ENCODE data around the gene MMP24.

The MMP24 gene

GRCh38 chr20:35271904-35272303, 45.4 kb downstream of the MMP24 start:
- Histone ChIP-seq H3F3A (ENCODE audit: control insufficient read depth, insufficient read depth) (no peaks in the 10 kb centered on the region), H3K27me3 (ENCODE audit: control insufficient read depth, low read length) (no peaks in the 10 kb centered on the region), H3K27ac (ENCODE audit: low read depth, low read length) (no peak overlapping the region), H4K20me1 (ENCODE audit: control insufficient read depth, insufficient read depth, low read depth, low read length) (no peaks in the 10 kb centered on the region), H3K4me2 (ENCODE audit: low read length) (no peak overlapping the region), H3K9me2 (replicated peaks; ENCODE audit: control insufficient read depth, low read length) (no peaks in the 10 kb centered on the region), H3K79me2 (ENCODE audit: control insufficient read depth, low read length) (peaks cover 12% of the 10 kb centered on the region), H3K9me3 (ENCODE audit: control insufficient read depth, insufficient read depth, low read length) (no peaks in the 10 kb centered on the region), H3K4me3 (ENCODE audit: low read length) (no peak overlapping the region), H3K36me3 (ENCODE audit: control insufficient read depth, low read length) (peaks cover 13% of the 10 kb centered on the region), H3K4me1 (ENCODE audit: control insufficient read depth, low read length) (peaks cover 8% of the 10 kb centered on the region)
- TF ChIP-seq EZH2phosphoT487 (IDR thresholded peaks at IDR 0.05; ENCODE audit: borderline replicate concordance, low read length) (no peak), CTCF (IDR thresholded peaks at IDR 0.05; ENCODE audit: low read depth, low read length, poor library complexity, severe bottlenecking) (no peak)

GRCh38 chr20:35273449-35274171, 47.1 kb downstream of the MMP24 start:
- Histone ChIP-seq H3F3A (ENCODE audit: control insufficient read depth, insufficient read depth) (peaks cover 5% of the 10 kb centered on the region), H3K79me2 (ENCODE audit: control insufficient read depth, low read length) (peaks cover 17% of the 10 kb centered on the region), H3K9me2 (replicated peaks; ENCODE audit: control insufficient read depth, low read length) (no peaks in the 10 kb centered on the region), H3K27me3 (ENCODE audit: control insufficient read depth, low read length) (no peaks in the 10 kb centered on the region), H3K27ac (ENCODE audit: low read depth, low read length) (no peak overlapping the region), H3K4me1 (ENCODE audit: control insufficient read depth, low read length) (peaks cover 14% of the 10 kb centered on the region), H3K4me2 (ENCODE audit: low read length) (no peak overlapping the region), H3K4me3 (ENCODE audit: low read length) (no peak overlapping the region), H3K9me3 (ENCODE audit: control insufficient read depth, insufficient read depth, low read length) (no peaks in the 10 kb centered on the region), H3K36me3 (ENCODE audit: control insufficient read depth, low read length) (peaks cover 23% of the 10 kb centered on the region), H4K20me1 (ENCODE audit: control insufficient read depth, insufficient read depth, low read depth, low read length) (peaks cover 4% of the 10 kb centered on the region; the same call in 1 of the 2 replicates)
- no peak for TF ChIP-seq CTCF (IDR thresholded peaks at IDR 0.05; ENCODE audit: low read depth, low read length, poor library complexity, severe bottlenecking)
- TF ChIP-seq EZH2phosphoT487 (IDR thresholded peaks at IDR 0.05; ENCODE audit: borderline replicate concordance, low read length) = no peak

GRCh38 chr20:35274172-35275092, 47.9 kb downstream of the MMP24 start:
- no peak overlapping the region for H3K4me3 ChIP-seq (ENCODE audit: low read length)
- H3K79me2 ChIP-seq (ENCODE audit: control insufficient read depth, low read length) = peaks cover 17% of the 10 kb centered on the region
- H3K36me3 ChIP-seq (ENCODE audit: control insufficient read depth, low read length) = peaks cover 31% of the 10 kb centered on the region
- no peaks in the 10 kb centered on the region for H3K9me2 ChIP-seq (replicated peaks; ENCODE audit: control insufficient read depth, low read length)
- no peak overlapping the region for H3K27ac ChIP-seq (ENCODE audit: low read depth, low read length)
- H3K9me3 ChIP-seq (ENCODE audit: control insufficient read depth, insufficient read depth, low read length) = no peaks in the 10 kb centered on the region
- TF ChIP-seq CTCF (IDR thresholded peaks at IDR 0.05; ENCODE audit: low read depth, low read length, poor library complexity, severe bottlenecking) = no peak
- no peak for TF ChIP-seq EZH2phosphoT487 (IDR thresholded peaks at IDR 0.05; ENCODE audit: borderline replicate concordance, low read length)
- H3K27me3 ChIP-seq (ENCODE audit: control insufficient read depth, low read length) = no peaks in the 10 kb centered on the region
- H4K20me1 ChIP-seq (ENCODE audit: control insufficient read depth, insufficient read depth, low read depth, low read length) = peaks cover 4% of the 10 kb centered on the region; the same call in 1 of the 2 replicates
- no peak overlapping the region for H3K4me2 ChIP-seq (ENCODE audit: low read length)
- H3F3A ChIP-seq (ENCODE audit: control insufficient read depth, insufficient read depth) = peaks cover 13% of the 10 kb centered on the region
- H3K4me1 ChIP-seq (ENCODE audit: control insufficient read depth, low read length) = peaks cover 14% of the 10 kb centered on the region

All from DOHH2 (cell line).